Naive thymus-derived CD4-positive, alpha-beta T cell (primary cell): ENCODE measurements around the gene CHST2. TPM values are rescaled to one million over a fixed set of nuclear protein-coding genes. Genes with fewer than 3 reads are reported as not detected.

Source experiments
- ATAC-seq: fragments of 150-1000 bp; cut with Tn5 transposase; 2 replicates; pipeline ENCODE4 v1.10.0; 2021; ENCODE audit warnings: mild to moderate bottlenecking, moderate library complexity
- CTCF ChIA-PET: fragments of 350-600 bp; sonication (Branson Sonifier 250); formaldehyde crosslinking; loops from one replicate; lab custom pipeline; 2021; ENCODE audit warnings: antibody characterized with exemption; lab: Charles Lee
- POLR2A ChIA-PET: fragments of 350-600 bp; sonication (Branson Sonifier 250); formaldehyde crosslinking; loops from one replicate; lab custom pipeline; 2021; ENCODE audit warnings: antibody characterized with exemption, inconsistent platforms; lab: Charles Lee
- DNase-seq, 9 donors: peaks; one replicate each; pipeline versions ENCODE4 v3.0.0 to v3.0.0-alpha.2; 2020 to 2022; ENCODE audit warnings: mixed read lengths in 1 of 9
- H3K27ac ChIP-seq: one replicate; pipeline ENCODE4 v1.7.0; 2013; ENCODE audit warnings: mild to moderate bottlenecking, low read depth, low read length, moderate library complexity
- H3K27me3 ChIP-seq, 2 donors: one replicate each; pipeline ENCODE4 v1.7.0; 2013; ENCODE audit warnings: low read length in 2 of 2, mild to moderate bottlenecking in 2 of 2, moderate library complexity in 2 of 2; ENCODE audit not compliant: control insufficient read depth in 2 of 2, insufficient read depth in 2 of 2
- H3K36me3 ChIP-seq, 3 experiments: 1 replicate in 2 of 3; 2 replicates in 1 of 3; pipeline ENCODE4 v1.7.0; 2013; ENCODE audit warnings: low read length in 3 of 3, mild to moderate bottlenecking in 3 of 3, moderate library complexity in 1 of 3; ENCODE audit not compliant: insufficient read depth in 3 of 3, control insufficient read depth in 2 of 3
- H3K4me1 ChIP-seq, 2 donors: one replicate each; pipeline ENCODE4 v1.7.0; 2013; ENCODE audit warnings: low read length in 2 of 2, mild to moderate bottlenecking in 2 of 2, moderate library complexity in 1 of 2; ENCODE audit not compliant: control insufficient read depth in 2 of 2, insufficient read depth in 2 of 2
- H3K4me3 ChIP-seq: 2 replicates; pipeline ENCODE4 v1.7.0; 2013; ENCODE audit warnings: mild to moderate bottlenecking, low read length
- H3K9me3 ChIP-seq, 3 experiments: 1 replicate in 2 of 3; 2 replicates in 1 of 3; pipeline ENCODE4 v1.7.0; 2013; ENCODE audit warnings: low read length in 3 of 3; ENCODE audit not compliant: control insufficient read depth in 2 of 3
- H3K27ac Mint-ChIP-seq, 9 donors: one replicate each; pipeline ENCODE4 v1.8.0; 2020 to 2022; ENCODE audit warnings: mixed read lengths in 9 of 9, mild to moderate bottlenecking in 8 of 9, moderate library complexity in 5 of 9, inconsistent platforms in 2 of 9
- H3K27me3 Mint-ChIP-seq, 5 donors: one replicate each; pipeline ENCODE4 v1.8.0; 2021 to 2022; ENCODE audit warnings: mixed read lengths in 5 of 5, mild to moderate bottlenecking in 1 of 5
- H3K36me3 Mint-ChIP-seq, 5 donors: one replicate each; pipeline ENCODE4 v1.8.0; 2020 to 2022; ENCODE audit warnings: mixed read lengths in 5 of 5, mild to moderate bottlenecking in 3 of 5, inconsistent platforms in 1 of 5
- H3K4me1 Mint-ChIP-seq, 7 donors: one replicate each; pipeline ENCODE4 v1.8.0; 2020 to 2022; ENCODE audit warnings: mixed read lengths in 7 of 7, mild to moderate bottlenecking in 3 of 7, inconsistent platforms in 1 of 7
- H3K4me3 Mint-ChIP-seq, 10 donors: one replicate each; pipeline ENCODE4 v1.8.0; 2020 to 2022; ENCODE audit warnings: mild to moderate bottlenecking in 10 of 10, mixed read lengths in 10 of 10, moderate library complexity in 6 of 10, inconsistent platforms in 2 of 10
- H3K9me3 Mint-ChIP-seq, 11 donors: one replicate each; pipeline ENCODE4 v1.8.0; 2020 to 2022; ENCODE audit warnings: mixed read lengths in 11 of 11, mild to moderate bottlenecking in 4 of 11, inconsistent platforms in 1 of 11, moderate library complexity in 1 of 11
- intact Hi-C, 2 donors: fragments of 100-400 bp; cut with micrococcal nuclease; formaldehyde crosslinking; loops; one replicate each; pipeline ENCODE4 v1.15.1; 2023
- polyA plus RNA-seq, 2 donors: library from polyadenylated mRNA; unstranded; fragments of 300-500 nt; fragmentation: Illumina TruSeq; gene quantifications; one replicate each; pipeline ENCODE4 v1.2.3, GENCODE V29; 2021
- total RNA-seq, 6 experiments: library from RNA in 5 of 6; stranded (reverse) in 5 of 6; gene quantifications; 1 replicate in 5 of 6; 2 replicates in 1 of 6; pipeline ENCODE4 v1.2.3 and lab custom pipeline; 2021 to 2026

The CHST2 gene
- total and polyA plus RNA-seq, 7 experiments from 2014 or later = 3.4 to 12.3 (median 5.6) TPM

GRCh38 chr3:143105170-143105569 is 14.4 kb upstream of the CHST2 start:
- peaks cover 0 to 23% (median 10%) of the 10 kb centered on the region in 5 donors for H3K36me3 Mint-ChIP-seq
- ATAC-seq (no peak), DNase-seq (no peak)
- H3K27me3 ChIP-seq = no peaks in the 10 kb centered on the region
- ChIA-PET CTCF (no interaction called here), POLR2A (no interaction called here)
- no peak overlapping the region for H3K4me3 Mint-ChIP-seq
- H3K27ac Mint-ChIP-seq = no peak overlapping the region
- H3K4me3 ChIP-seq = no peak overlapping the region
- H3K9me3 Mint-ChIP-seq = peaks cover 0 to 33% (median 18%) of the 10 kb centered on the region in 11 donors
- no peaks in the 10 kb centered on the region for H3K4me1 ChIP-seq
- no peaks in the 10 kb centered on the region for H3K27me3 Mint-ChIP-seq
- no peaks in the 10 kb centered on the region for H3K36me3 ChIP-seq
- intact Hi-C loops = no loop called here
- H3K4me1 Mint-ChIP-seq = no peaks in the 10 kb centered on the region
- no peak overlapping the region for H3K27ac ChIP-seq
- peaks cover 0 to 13% (median 0%) of the 10 kb centered on the region in 3 experiments for H3K9me3 ChIP-seq

DNA sequence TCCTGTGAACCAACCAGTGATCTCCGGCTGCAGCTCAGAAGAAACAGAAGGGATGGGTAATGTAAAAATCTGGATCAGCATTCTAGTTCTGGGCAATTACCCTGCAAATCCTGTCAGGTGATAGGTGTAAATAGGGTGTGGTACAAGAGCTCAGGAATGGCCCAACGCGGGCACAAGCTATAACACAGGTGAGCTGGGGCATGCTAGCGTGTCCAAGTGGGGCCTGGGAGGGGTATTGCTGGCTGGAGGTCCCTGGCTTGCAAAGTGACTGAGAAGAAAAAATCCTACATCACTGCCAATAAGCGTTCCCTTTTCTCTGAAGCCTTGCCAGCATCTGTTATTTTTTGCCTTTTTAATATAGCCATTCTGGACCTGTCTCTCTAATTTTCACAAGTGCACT is 9.7 kb upstream of the CHST2 start:
- no peaks in the 10 kb centered on the region for H3K27me3 ChIP-seq
- H3K4me3 ChIP-seq = no peak overlapping the region
- no peak overlapping the region for H3K4me3 Mint-ChIP-seq
- no peaks in the 10 kb centered on the region for H3K36me3 ChIP-seq
- no peaks in the 10 kb centered on the region for H3K4me1 ChIP-seq
- ChIA-PET POLR2A (no interaction called here), CTCF (no interaction called here)
- intact Hi-C loops = no loop called here
- no peak overlapping the region for H3K27ac Mint-ChIP-seq
- H3K36me3 Mint-ChIP-seq = peaks cover 0 to 15% (median 4%) of the 10 kb centered on the region in 5 donors
- no peaks in the 10 kb centered on the region for H3K4me1 Mint-ChIP-seq
- no peak overlapping the region for H3K27ac ChIP-seq
- peaks cover 0 to 5% (median 0%) of the 10 kb centered on the region in 3 experiments for H3K9me3 ChIP-seq
- peaks cover 0 to 9% (median 0%) of the 10 kb centered on the region in 5 donors for H3K27me3 Mint-ChIP-seq
- ATAC-seq (no peak), DNase-seq (no peak)
- H3K9me3 Mint-ChIP-seq = peaks cover 0 to 20% (median 12%) of the 10 kb centered on the region in 11 donors

DNA sequence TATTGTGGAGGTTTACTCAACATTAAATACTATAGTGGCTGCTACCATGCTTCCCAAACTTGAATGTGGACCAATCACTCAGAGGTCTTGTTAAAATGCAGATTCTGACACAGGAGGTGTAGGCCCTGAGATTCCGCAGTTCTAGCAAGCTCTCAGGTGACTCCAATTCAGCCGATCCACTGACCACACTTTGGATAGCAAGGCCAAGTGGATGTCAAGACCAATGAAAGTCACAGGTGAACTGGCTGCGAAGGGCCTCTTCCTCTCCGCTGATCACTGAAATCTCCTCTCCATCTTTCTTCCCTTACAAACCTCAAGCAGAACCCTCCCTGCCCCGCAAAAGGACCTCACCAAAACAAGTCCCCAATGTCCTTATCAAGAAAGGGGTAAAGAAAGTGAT is 9.2 kb upstream of the CHST2 start:
- H3K4me1 Mint-ChIP-seq = no peaks in the 10 kb centered on the region
- peaks cover 0 to under 1% (median 0%) of the 10 kb centered on the region in 3 experiments for H3K9me3 ChIP-seq
- POLR2A ChIA-PET = no interaction called here
- DNase-seq = no peak
- H3K4me3 ChIP-seq = no peak overlapping the region
- no peak for ATAC-seq
- no peaks in the 10 kb centered on the region for H3K27me3 ChIP-seq
- no peaks in the 10 kb centered on the region for H3K36me3 ChIP-seq
- H3K36me3 Mint-ChIP-seq = peaks cover 0 to 13% (median 0%) of the 10 kb centered on the region in 5 donors
- no peak overlapping the region for H3K27ac Mint-ChIP-seq
- CTCF ChIA-PET = no interaction called here
- no peaks in the 10 kb centered on the region for H3K4me1 ChIP-seq
- H3K27ac ChIP-seq = no peak overlapping the region
- peaks cover 0 to 15% (median 10%) of the 10 kb centered on the region in 11 donors for H3K9me3 Mint-ChIP-seq
- intact Hi-C loops = no loop called here
- H3K4me3 Mint-ChIP-seq = no peak overlapping the region
- H3K27me3 Mint-ChIP-seq = peaks cover 0 to 9% (median 0%) of the 10 kb centered on the region in 5 donors

GRCh38 chr3:143118630-143119008 is 952 bp upstream of the CHST2 start:
- CTCF ChIA-PET = interaction anchor here (0.6 to 1.4 kb wide), 2 partner anchors 556 to 720 kb away, joined by 3 read pairs; no protein-coding TSS in a partner anchor

DNA sequence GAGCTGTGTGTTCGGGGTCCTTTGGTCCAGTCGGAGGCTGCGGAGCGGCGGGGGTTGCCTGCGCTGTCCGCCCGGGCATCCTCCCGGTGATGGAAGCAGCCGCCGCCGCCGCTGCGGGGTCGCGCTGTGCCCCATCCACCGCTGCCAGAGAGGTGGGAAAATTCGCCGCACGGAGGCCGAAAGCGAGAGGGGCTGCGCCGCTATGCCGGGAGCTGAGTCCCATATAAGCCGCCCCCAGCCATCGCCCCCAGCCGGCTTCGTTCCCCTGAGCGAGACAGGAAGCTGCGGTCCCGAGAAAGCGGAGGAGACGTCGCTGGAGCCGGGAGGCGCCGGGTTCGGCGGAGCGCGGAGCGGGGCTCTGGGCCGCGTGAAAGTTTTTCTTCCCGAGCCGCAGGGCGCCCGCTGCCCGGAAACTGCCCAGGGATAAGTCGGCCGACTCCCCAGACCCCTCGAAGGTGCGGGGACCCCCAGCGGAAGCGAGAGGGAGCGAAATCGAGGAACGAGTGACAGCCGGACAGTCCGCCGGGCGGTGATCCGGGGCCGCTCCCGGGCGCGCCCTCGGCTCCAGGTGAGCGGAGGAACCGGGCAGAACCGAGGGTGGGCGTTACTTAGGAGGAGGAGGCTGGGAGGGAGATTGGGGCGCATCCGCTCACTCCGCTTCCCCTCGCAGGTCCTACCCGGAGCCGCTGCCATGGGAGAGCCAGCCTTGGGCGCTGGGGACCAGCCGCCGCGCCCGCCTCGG is 574 bp downstream of the CHST2 start:
- no peaks in the 10 kb centered on the region for H3K27me3 ChIP-seq
- peak overlapping the region; percentile 95 for H3K4me3 ChIP-seq
- no peaks in the 10 kb centered on the region for H3K9me3 Mint-ChIP-seq
- no peaks in the 10 kb centered on the region for H3K9me3 ChIP-seq
- intact Hi-C loops = loop anchor here (1.0 to 10.0 kb wide), 15 partner anchors 58 to 895 kb away; partner anchors contain the start of genes DIPK2A (in 2 of the 2), U2SURP (in 2 of the 2), ATR (in 1 of the 2) and GK5 (in 1 of the 2)
- peak overlapping the region; percentile 87 to 95 (median 93) for H3K4me3 Mint-ChIP-seq
- POLR2A ChIA-PET = interaction anchor here (1.0 to 2.1 kb wide), 4 partner anchors 51 to 851 kb away, joined by 3 to 12 read pairs (median 5); partner anchors contain the start of gene DIPK2A
- peaks cover 0 to 29% of the 10 kb centered on the region in 2 donors for H3K4me1 ChIP-seq
- H3K36me3 Mint-ChIP-seq = peaks cover 0 to 6% (median 0%) of the 10 kb centered on the region in 5 donors
- peaks cover 0 to 19% (median 0%) of the 10 kb centered on the region in 5 donors for H3K27me3 Mint-ChIP-seq
- peak overlapping the region; percentile 67 for H3K27ac ChIP-seq
- H3K36me3 ChIP-seq = peaks cover 0 to 10% (median 0%) of the 10 kb centered on the region in 3 experiments
- DNase-seq = peak; percentile 25 to 58 (median 47)
- ATAC-seq = peak; percentile 12
- H3K27ac Mint-ChIP-seq = peak overlapping the region in 8 of 9 donors; percentile 42 to 85 (median 64)
- H3K4me1 Mint-ChIP-seq = peaks cover 25 to 63% (median 53%) of the 10 kb centered on the region in 7 donors
- CTCF ChIA-PET = interaction anchor here (0.9 to 1.4 kb wide), 5 partner anchors 47 to 632 kb away, joined by 3 to 5 read pairs (median 4); no protein-coding TSS in a partner anchor

More at GRCh38 chr3:143118630-143119008, 952 bp upstream of the CHST2 start:
- Histone ChIP-seq H3K9me3 (no peaks in the 10 kb centered on the region), H3K4me3 (peak overlapping the region; percentile 95), H3K27me3 (no peaks in the 10 kb centered on the region), H3K4me1 (peaks cover 0 to 22% of the 10 kb centered on the region in 2 donors), H3K36me3 (peaks cover 0 to 10% (median 0%) of the 10 kb centered on the region in 3 experiments), H3K27ac (peak overlapping the region; percentile 76)
- DNase-seq (no peak), ATAC-seq (no peak)
- peaks cover 17 to 49% (median 40%) of the 10 kb centered on the region in 7 donors for H3K4me1 Mint-ChIP-seq
- H3K36me3 Mint-ChIP-seq = peaks cover 0 to 6% (median 0%) of the 10 kb centered on the region in 5 donors
- POLR2A ChIA-PET = interaction anchor here (1.2 kb wide), 1 partner anchor 9 kb away, joined by 3 read pairs; no protein-coding TSS in a partner anchor
- peaks cover 0 to 22% (median 0%) of the 10 kb centered on the region in 5 donors for H3K27me3 Mint-ChIP-seq
- intact Hi-C loops = loop anchor here (1.0 to 5.0 kb wide), 5 partner anchors 117 to 854 kb away; partner anchors contain the start of genes DIPK2A (in 2 of the 2) and U2SURP (in 2 of the 2)
- peak overlapping the region; percentile 81 to 93 (median 87) for H3K27ac Mint-ChIP-seq
- no peaks in the 10 kb centered on the region for H3K9me3 Mint-ChIP-seq
- peak overlapping the region; percentile 90 to 97 (median 94) for H3K4me3 Mint-ChIP-seq

DNA sequence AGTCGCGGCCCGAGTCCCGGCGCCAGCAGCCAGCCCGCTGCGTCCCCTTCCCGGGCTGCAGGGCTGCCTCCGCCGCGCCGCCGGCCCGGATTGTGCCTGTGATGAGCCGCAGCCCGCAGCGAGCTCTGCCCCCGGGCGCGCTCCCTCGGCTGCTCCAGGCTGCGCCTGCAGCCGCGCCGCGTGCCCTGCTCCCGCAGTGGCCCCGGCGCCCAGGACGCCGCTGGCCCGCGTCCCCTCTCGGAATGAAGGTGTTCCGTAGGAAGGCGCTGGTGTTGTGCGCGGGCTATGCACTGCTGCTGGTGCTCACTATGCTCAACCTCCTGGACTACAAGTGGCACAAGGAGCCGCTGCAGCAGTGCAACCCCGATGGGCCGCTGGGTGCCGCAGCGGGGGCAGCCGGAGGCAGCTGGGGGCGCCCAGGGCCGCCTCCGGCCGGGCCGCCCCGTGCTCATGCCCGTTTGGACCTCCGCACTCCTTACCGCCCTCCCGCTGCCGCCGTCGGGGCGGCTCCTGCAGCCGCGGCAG is 1.2 kb downstream of the CHST2 start:
- H3K4me3 ChIP-seq = peak overlapping the region; percentile 95

More for the DNA sequence above, 1.2 kb downstream of the CHST2 start:
- DNase-seq = peak in 8 of 9 donors; percentile 42 to 64 (median 56)
- Mint-ChIP-seq H3K4me3 (peak overlapping the region; percentile 69 to 95 (median 82)), H3K4me1 (peaks cover 31 to 69% (median 59%) of the 10 kb centered on the region in 7 donors), H3K9me3 (no peaks in the 10 kb centered on the region), H3K36me3 (peaks cover 0 to 6% (median 0%) of the 10 kb centered on the region in 5 donors), H3K27ac (peak overlapping the region in 2 of 9 donors; percentile 79 to 96), H3K27me3 (peaks cover 0 to 19% (median 0%) of the 10 kb centered on the region in 5 donors)
- intact Hi-C loops = loop anchor here (1.0 to 10.0 kb wide), 17 partner anchors 51 to 896 kb away; partner anchors contain the start of genes ATR (in 1 of the 2) and GK5 (in 1 of the 2)
- ChIA-PET POLR2A (interaction anchor here (0.8 to 2.1 kb wide), 4 partner anchors 14 to 851 kb away, joined by 3 to 12 read pairs (median 5); partner anchors contain the start of gene DIPK2A), CTCF (interaction anchor here (0.6 to 1.4 kb wide), 7 partner anchors 46 to 631 kb away, joined by 3 to 5 read pairs (median 4); no protein-coding TSS in a partner anchor)
- Histone ChIP-seq H3K9me3 (no peaks in the 10 kb centered on the region), H3K27me3 (no peaks in the 10 kb centered on the region), H3K4me1 (peaks cover 0 to 29% of the 10 kb centered on the region in 2 donors), H3K27ac (peak overlapping the region; percentile 67), H3K36me3 (peaks cover 0 to 10% (median 0%) of the 10 kb centered on the region in 3 experiments)
- ATAC-seq = peak; percentile 59
